HEK293 (cell line): ENCODE results near the gene NFKBIZ.

Experiments
- CTCF ChIA-PET: fragments of 350-600 bp; formaldehyde crosslinking; extraction: SDS; loops from one replicate; lab custom pipeline; 2021; ENCODE audit warnings: antibody characterized with exemption; lab: Yijun Ruan, JAX
- POLR2A ChIA-PET: fragments of 300-600 bp; formaldehyde crosslinking; extraction: SDS; loops from one replicate; lab custom pipeline; 2020; ENCODE audit warnings: antibody characterized with exemption, inconsistent platforms; lab: Yijun Ruan, JAX
- H3K27ac ChIP-seq: fragments of 200-500 bp; sonication (Bioruptor generic); 2 replicates; pipeline ENCODE4 v1.5.1; 2014; ENCODE audit warnings: low read depth, low read length, control low read depth, inconsistent platforms; ENCODE audit errors: extremely low read depth
- H3K36me3 ChIP-seq, 2 experiments: fragments of 200-500 bp in 1 of 2; sonication (Bioruptor generic) in 1 of 2; 1 replicate in 1 of 2; 2 replicates in 1 of 2; pipeline ENCODE4 v1.5.1; 2014 to 2017; ENCODE audit warnings: inconsistent platforms in 2 of 2, low read length in 2 of 2; ENCODE audit not compliant: control insufficient read depth in 2 of 2, insufficient read depth in 1 of 2
- H3K4me1 ChIP-seq: fragments of 200-500 bp; sonication (Bioruptor generic); 2 replicates; pipeline ENCODE4 v1.5.1; 2014; ENCODE audit warnings: mild to moderate bottlenecking, low read length, inconsistent platforms; ENCODE audit not compliant: control insufficient read depth, insufficient read depth
- H3K4me3 ChIP-seq: 2 replicates; pipeline ENCODE4 v1.5.1; 2011; ENCODE audit warnings: low read depth, mild to moderate bottlenecking, control low read depth, low read length, moderate library complexity
- H3K9me3 ChIP-seq: fragments of 200-500 bp; sonication (Bioruptor generic); 2 replicates; pipeline ENCODE4 v1.5.1; 2014; ENCODE audit warnings: low read depth, low read length, inconsistent platforms; ENCODE audit not compliant: control insufficient read depth, insufficient read depth
- GLI4 ChIP-seq: fragments of 450-650 bp; formaldehyde crosslinking; IDR thresholded peaks from 2 replicates; pipeline ENCODE4 v1.5.1; 2016; ENCODE audit warnings: missing biosample characterization, missing genetic modification characterization
- MYNN ChIP-seq: fragments of 450-650 bp; formaldehyde crosslinking; IDR thresholded peaks from 2 replicates; pipeline ENCODE4 v1.5.1; 2016; ENCODE audit warnings: missing biosample characterization, missing genetic modification characterization, borderline replicate concordance
- RBAK ChIP-seq: fragments of 450-650 bp; formaldehyde crosslinking; IDR thresholded peaks from 2 replicates; pipeline ENCODE4 v1.5.1; 2016; ENCODE audit warnings: missing biosample characterization, missing genetic modification characterization
- SALL2 ChIP-seq: fragments of 450-650 bp; formaldehyde crosslinking; IDR thresholded peaks from 2 replicates; pipeline ENCODE4 v1.5.0; 2017; ENCODE audit warnings: missing biosample characterization, mild to moderate bottlenecking, missing genetic modification characterization, borderline replicate concordance
- YY2 ChIP-seq: fragments of 450-650 bp; formaldehyde crosslinking; IDR thresholded peaks from 2 replicates; pipeline ENCODE4 v1.5.1; 2016; ENCODE audit warnings: missing biosample characterization, missing genetic modification characterization
- ZBTB17 ChIP-seq: fragments of 450-650 bp; formaldehyde crosslinking; IDR thresholded peaks from 2 replicates; pipeline ENCODE4 v1.5.1; 2016; ENCODE audit warnings: missing biosample characterization, missing genetic modification characterization
- ZBTB21 ChIP-seq: fragments of 450-650 bp; formaldehyde crosslinking; IDR thresholded peaks from 2 replicates; pipeline ENCODE4 v1.5.1; 2017; ENCODE audit warnings: missing biosample characterization, missing genetic modification characterization
- ZBTB44 ChIP-seq: fragments of 450-650 bp; IDR thresholded peaks from 2 replicates; pipeline ENCODE4 v1.5.1; 2018; ENCODE audit warnings: missing biosample characterization, mild to moderate bottlenecking, missing genetic modification characterization
- ZNF10 ChIP-seq: fragments of 450-650 bp; formaldehyde crosslinking; IDR thresholded peaks from 2 replicates; pipeline ENCODE4 v1.5.1; 2017; ENCODE audit warnings: missing biosample characterization, missing genetic modification characterization
- ZNF223 ChIP-seq: fragments of 450-650 bp; formaldehyde crosslinking; IDR thresholded peaks from 2 replicates; pipeline ENCODE4 v1.5.1; 2016; ENCODE audit warnings: missing biosample characterization, missing genetic modification characterization
- ZNF292 ChIP-seq: fragments of 450-650 bp; formaldehyde crosslinking; IDR thresholded peaks from 2 replicates; pipeline ENCODE4 v1.5.1; 2016; ENCODE audit warnings: low read depth, missing biosample characterization, missing genetic modification characterization, borderline replicate concordance
- ZNF311 ChIP-seq: fragments of 450-650 bp; formaldehyde crosslinking; IDR thresholded peaks from 2 replicates; pipeline ENCODE4 v1.5.1; 2017; ENCODE audit warnings: missing biosample characterization, missing genetic modification characterization, borderline replicate concordance
- ZNF354C ChIP-seq: fragments of 450-650 bp; formaldehyde crosslinking; IDR thresholded peaks from 2 replicates; pipeline ENCODE4 v1.5.1; 2016; ENCODE audit warnings: missing biosample characterization, missing genetic modification characterization, low read depth, borderline replicate concordance
- ZNF426 ChIP-seq: fragments of 450-650 bp; formaldehyde crosslinking; IDR thresholded peaks from 2 replicates; pipeline ENCODE4 v1.5.1; 2017; ENCODE audit warnings: missing biosample characterization, missing genetic modification characterization, mild to moderate bottlenecking, inconsistent platforms, moderate library complexity
- ZNF560 ChIP-seq: fragments of 450-650 bp; formaldehyde crosslinking; IDR thresholded peaks from 2 replicates; pipeline ENCODE4 v1.5.1; 2017; ENCODE audit warnings: missing biosample characterization, missing genetic modification characterization, borderline replicate concordance
- ZNF600 ChIP-seq: fragments of 450-650 bp; formaldehyde crosslinking; IDR thresholded peaks from 2 replicates; pipeline ENCODE4 v1.5.1; 2016; ENCODE audit warnings: missing biosample characterization, missing genetic modification characterization
- ZNF629 ChIP-seq: fragments of 450-650 bp; formaldehyde crosslinking; IDR thresholded peaks from 2 replicates; pipeline ENCODE4 v1.5.1; 2017; ENCODE audit warnings: missing biosample characterization, missing genetic modification characterization
- ZNF664 ChIP-seq: fragments of 450-650 bp; formaldehyde crosslinking; IDR thresholded peaks from 2 replicates; pipeline ENCODE4 v1.5.1; 2016; ENCODE audit warnings: missing biosample characterization, missing genetic modification characterization
- ZSCAN18 ChIP-seq: fragments of 450-650 bp; formaldehyde crosslinking; IDR thresholded peaks from 2 replicates; pipeline ENCODE4 v1.5.1; 2016; ENCODE audit warnings: missing biosample characterization, missing genetic modification characterization

The NFKBIZ gene

GRCh38 chr3:101836652-101837598 is 12.4 kb upstream of the NFKBIZ start:
- no peaks in the 10 kb centered on the region for H3K36me3 ChIP-seq
- POLR2A ChIA-PET, result interaction anchor here (0.6 kb wide), 1 partner anchor 24 kb away, joined by 3 read pairs; no protein-coding TSS in a partner anchor
- CTCF ChIA-PET, result no interaction called here
- H3K4me3 ChIP-seq, result no peak overlapping the region
- no peaks in the 10 kb centered on the region for H3K9me3 ChIP-seq
- H3K4me1 ChIP-seq, result no peaks in the 10 kb centered on the region
- H3K27ac ChIP-seq, result no peak overlapping the region
- TF ChIP-seq ZNF629 (tag by site-specific recombination), result 0 out of 2 replicates have a peak, but pooled peaks have one; percentile 22
- TF ChIP-seq ZBTB17, result peak; percentile 32; the same call in 1 of the 2 replicates
- TF ChIP-seq ZNF426 (tag by site-specific recombination), result no peak
- TF ChIP-seq, all 188 proteins: peak for 2

GRCh38 chr3:101838691-101839090 is 10.6 kb upstream of the NFKBIZ start:
- H3K4me1 ChIP-seq, result no peaks in the 10 kb centered on the region
- CTCF ChIA-PET, result no interaction called here
- TF ChIP-seq ZNF223 (tag by site-specific recombination) (no peak), ZNF354C (no peak), ZNF664 (no peak), ZNF600 (tag by site-specific recombination) (no peak)
- TF ChIP-seq, all 188 proteins: peak for 0
- H3K27ac ChIP-seq, result no peak overlapping the region
- H3K36me3 ChIP-seq, result no peaks in the 10 kb centered on the region
- no peaks in the 10 kb centered on the region for H3K9me3 ChIP-seq
- POLR2A ChIA-PET, result no interaction called here
- H3K4me3 ChIP-seq, result no peak overlapping the region

- ChIA-PET CTCF (no interaction called here), POLR2A (no interaction called here)
- Histone ChIP-seq H3K9me3 (no peaks in the 10 kb centered on the region), H3K4me1 (no peaks in the 10 kb centered on the region), H3K27ac (no peak overlapping the region), H3K4me3 (no peak overlapping the region), H3K36me3 (no peaks in the 10 kb centered on the region)
- TF ChIP-seq GLI4 (tag by site-specific recombination) (no peak), YY2 (tag by site-specific recombination) (no peak), ZNF292 (tag by site-specific recombination) (no peak), ZBTB44 (tag by site-specific recombination) (no peak), ZSCAN18 (tag by site-specific recombination) (no peak), ZNF311 (tag by site-specific recombination) (no peak), ZBTB21 (tag by site-specific recombination) (no peak), ZNF426 (tag by site-specific recombination) (no peak), MYNN (tag by site-specific recombination) (no peak), ZNF10 (no peak), RBAK (tag by site-specific recombination) (no peak), ZNF560 (no peak), SALL2 (no peak)
These were observed 9.2 kb upstream of the NFKBIZ start for GRCh38 chr3:101840066-101840465.
